Measurements from ENCODE around the gene TMOD2. TPM values are rescaled to one million over a fixed set of nuclear protein-coding genes. Genes with fewer than 3 reads are reported as not detected.

TMOD2 gene
- total RNA-seq, 1 experiment from 2014 or later, result 0.52 TPM

DNA sequence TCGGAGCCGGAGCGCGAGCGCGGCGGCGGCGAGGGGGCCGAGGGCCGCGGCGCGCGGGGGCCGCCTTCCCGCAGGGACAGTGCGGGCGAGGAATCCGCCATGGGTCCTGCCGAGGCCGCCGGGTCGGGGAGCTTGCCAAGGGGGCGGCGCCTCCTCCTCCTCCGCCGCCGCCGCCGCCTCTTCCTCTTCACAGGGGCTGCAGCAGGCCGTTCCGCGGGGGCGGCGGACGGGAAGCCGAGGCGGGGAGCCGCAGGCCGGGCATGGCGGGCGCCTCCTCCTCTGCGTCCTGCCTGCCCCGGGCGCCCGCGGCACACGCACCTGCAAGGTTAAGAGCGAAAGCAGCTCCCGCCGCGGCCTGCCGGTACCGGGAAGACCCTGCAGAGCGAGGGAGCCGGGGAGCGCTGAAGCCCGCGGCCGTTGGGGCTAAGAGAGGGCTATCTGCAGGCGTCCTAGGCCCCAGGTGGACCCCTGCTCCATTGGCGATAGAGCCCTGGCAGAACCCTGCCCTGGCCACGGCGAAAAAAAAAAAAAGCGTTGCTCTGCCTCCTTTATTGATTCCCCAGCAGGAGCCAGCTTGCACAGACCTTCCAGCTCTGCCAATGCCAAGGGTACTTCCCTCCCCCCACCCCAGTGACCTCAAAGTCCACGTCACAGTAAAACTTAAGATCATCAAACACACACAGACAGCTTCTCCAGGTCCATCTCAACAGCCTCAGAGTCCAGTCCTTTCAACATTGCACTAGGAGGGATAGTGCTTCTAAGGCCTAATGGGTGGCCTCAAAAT lies 13.7 kb upstream of the TMOD2 start, which contains the start of gene LYSMD2:
Gene LYSMD2, minus strand, starts transcription at position 134 of the 784 bp plus-strand sequence. Its CDS starts 33 bp downstream, at position 101.
- ChIA-PET CTCF (interaction anchor here (2.1 kb wide), 1 partner anchor 39 kb away, joined by 11 read pairs; no protein-coding TSS in a partner anchor), POLR2A (no interaction called here)
- Histone ChIP-seq H3K36me3 (ENCODE audit: control insufficient read depth, insufficient read depth, low read length) (no peaks in the 10 kb centered on the region), H3K4me3 (ENCODE audit: low read depth, low read length) (peak within 1 kb of the TSS; percentile 41), H3K27me3 (replicated peaks; ENCODE audit: control insufficient read depth, insufficient read depth, low read length) (no peaks in the 10 kb centered on the region), H3K9me3 (no peaks in the 10 kb centered on the region), H3K4me1 (no peaks in the 10 kb centered on the region)
- Mint-ChIP-seq H3K27me3 (ENCODE audit: insufficient read depth, unreplicated experiment) (peaks cover 13% of the 10 kb centered on the region), H3K36me3 (ENCODE audit: insufficient read depth, unreplicated experiment) (no peaks in the 10 kb centered on the region), H3K4me1 (ENCODE audit: low read depth, unreplicated experiment) (no peaks in the 10 kb centered on the region), H3K4me3 (ENCODE audit: unreplicated experiment) (peak within 1 kb of the TSS; percentile 65), H3K9me3 (ENCODE audit: unreplicated experiment) (no peaks in the 10 kb centered on the region), H3K27ac (ENCODE audit: unreplicated experiment) (no peak within 1 kb of the TSS)
- intact Hi-C loops (cut with micrococcal nuclease; ENCODE audit: unreplicated experiment), result no loop called here
- TF ChIP-seq CTCF (IDR thresholded peaks at IDR 0.05; ENCODE audit: insufficient read depth in 1 of 2, low read depth in 1 of 2, low read length in 1 of 2, severe bottlenecking in 1 of 2, unreplicated experiment in 1 of 2), result no peak
- BruUV-seq (replicated peaks), result no TSS peak
- peak in 1 of 2 experiments; percentile 40 for DNase-seq

- Histone ChIP-seq H3K4me3 (ENCODE audit: low read depth, low read length) (no peak overlapping the region), H3K9me3 (no peaks in the 10 kb centered on the region), H3K27me3 (replicated peaks; ENCODE audit: control insufficient read depth, insufficient read depth, low read length) (no peaks in the 10 kb centered on the region), H3K36me3 (ENCODE audit: control insufficient read depth, insufficient read depth, low read length) (no peaks in the 10 kb centered on the region), H3K4me1 (no peaks in the 10 kb centered on the region)
- intact Hi-C loops (cut with micrococcal nuclease; ENCODE audit: unreplicated experiment), result no loop called here
- TF ChIP-seq CTCF (IDR thresholded peaks at IDR 0.05; ENCODE audit: insufficient read depth in 1 of 2, low read depth in 1 of 2, low read length in 1 of 2, severe bottlenecking in 1 of 2, unreplicated experiment in 1 of 2), result no peak
- Mint-ChIP-seq H3K9me3 (ENCODE audit: unreplicated experiment) (no peaks in the 10 kb centered on the region), H3K36me3 (ENCODE audit: insufficient read depth, unreplicated experiment) (no peaks in the 10 kb centered on the region), H3K4me3 (ENCODE audit: unreplicated experiment) (peak overlapping the region; percentile 65), H3K27ac (ENCODE audit: unreplicated experiment) (no peak overlapping the region), H3K4me1 (ENCODE audit: low read depth, unreplicated experiment) (no peaks in the 10 kb centered on the region), H3K27me3 (ENCODE audit: insufficient read depth, unreplicated experiment) (peaks cover 13% of the 10 kb centered on the region)
- CTCF ChIA-PET, result no interaction called here
- DNase-seq, result no peak
- POLR2A ChIA-PET, result no interaction called here
- no TSS peak for BruUV-seq (replicated peaks)
Measured at GRCh38 chr15:51738553-51738952, 12.8 kb upstream of the TMOD2 start.

DNA sequence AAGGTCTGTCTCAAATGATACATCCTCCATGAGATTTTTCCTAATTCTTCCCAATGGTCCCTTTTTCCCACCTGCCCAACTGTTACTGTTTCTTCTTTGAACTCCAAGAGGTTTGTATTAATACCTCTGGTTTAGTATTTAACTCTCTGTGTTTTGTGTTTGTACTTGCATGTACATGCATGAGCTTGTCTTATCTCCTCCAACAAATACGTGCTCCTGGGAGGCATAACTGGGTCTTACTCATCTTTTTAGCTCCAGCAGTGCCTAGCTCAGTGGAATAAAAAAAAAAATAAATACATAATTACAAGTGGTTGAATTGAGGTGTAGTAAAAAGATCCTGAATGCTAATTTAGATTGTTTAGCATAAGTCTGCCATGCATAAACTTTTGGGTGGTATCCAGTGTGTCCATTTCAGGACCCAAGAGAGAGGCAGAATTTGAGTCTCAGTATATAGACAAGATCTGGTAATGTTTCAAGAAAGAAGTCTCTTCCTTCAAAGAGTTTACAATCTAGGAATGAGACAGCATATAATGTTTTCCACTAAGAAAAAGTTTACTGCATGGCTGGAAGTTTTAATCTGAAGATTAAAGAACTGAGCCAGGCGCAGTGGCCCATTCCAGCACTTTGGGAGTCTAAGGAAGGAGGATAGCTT lies 12.2 kb upstream of the TMOD2 start:
- no peak overlapping the region for H3K4me3 Mint-ChIP-seq (ENCODE audit: unreplicated experiment)
- no TSS peak for BruUV-seq (replicated peaks)

More for the DNA sequence above, 12.2 kb upstream of the TMOD2 start:
- no peaks in the 10 kb centered on the region for H3K9me3 Mint-ChIP-seq (ENCODE audit: unreplicated experiment)
- Histone ChIP-seq H3K27me3 (replicated peaks; ENCODE audit: control insufficient read depth, insufficient read depth, low read length) (no peaks in the 10 kb centered on the region), H3K36me3 (ENCODE audit: control insufficient read depth, insufficient read depth, low read length) (no peaks in the 10 kb centered on the region), H3K4me3 (ENCODE audit: low read depth, low read length) (no peak overlapping the region), H3K9me3 (no peaks in the 10 kb centered on the region), H3K4me1 (no peaks in the 10 kb centered on the region)
- intact Hi-C loops (cut with micrococcal nuclease; ENCODE audit: unreplicated experiment), result no loop called here
- DNase-seq, result no peak
- ChIA-PET POLR2A (no interaction called here), CTCF (no interaction called here)
- peaks cover 19% of the 10 kb centered on the region for H3K27me3 Mint-ChIP-seq (ENCODE audit: insufficient read depth, unreplicated experiment)
- H3K36me3 Mint-ChIP-seq (ENCODE audit: insufficient read depth, unreplicated experiment), result no peaks in the 10 kb centered on the region
- no peak for TF ChIP-seq CTCF (IDR thresholded peaks at IDR 0.05; ENCODE audit: insufficient read depth in 1 of 2, low read depth in 1 of 2, low read length in 1 of 2, severe bottlenecking in 1 of 2, unreplicated experiment in 1 of 2)
- no peak overlapping the region for H3K27ac Mint-ChIP-seq (ENCODE audit: unreplicated experiment)
- no peaks in the 10 kb centered on the region for H3K4me1 Mint-ChIP-seq (ENCODE audit: low read depth, unreplicated experiment)
